GM18867 (cell line): Measurements from ENCODE around the gene PRKACA.

Source experiments
- ATAC-seq: cut with Tn5 transposase; IDR thresholded peaks from one replicate; pipeline ENCODE4 v1.9.1; 2021; ENCODE audit warnings: mild to moderate bottlenecking, moderate library complexity; ENCODE audit not compliant: unreplicated experiment

Gene PRKACA

GRCh38 chr19:14117668-14118164 lies at the start of gene PRKACA:
Gene PRKACA (minus strand): TSS chr19:14117762. CDS start chr19:14117547, 215 bp downstream.
- peak; percentile 87 for ATAC-seq

- ATAC-seq, result no peak
Measured at GRCh38 chr19:14166999-14167575, 49.5 kb upstream of the PRKACA start.

- no peak for ATAC-seq
Measured at GRCh38 chr19:14165990-14166830, 48.6 kb upstream of the PRKACA start.

- ATAC-seq, result no peak
Measured at GRCh38 chr19:14164724-14165493, 47.3 kb upstream of the PRKACA start.

- ATAC-seq, result no peak
Measured at GRCh38 chr19:14164082-14164481, 46.5 kb upstream of the PRKACA start.

- ATAC-seq, result no peak
Measured at GRCh38 chr19:14162871-14163297, 45.3 kb upstream of the PRKACA start.

GRCh38 chr19:14161305-14161704 lies 43.7 kb upstream of the PRKACA start:
- ATAC-seq, result no peak

GRCh38 chr19:14160017-14160703 lies 42.6 kb upstream of the PRKACA start:
- no peak for ATAC-seq

- ATAC-seq, result no peak
Measured at GRCh38 chr19:14159059-14159458, 41.5 kb upstream of the PRKACA start.

- ATAC-seq, result no peak
Measured at GRCh38 chr19:14158276-14159023, 40.9 kb upstream of the PRKACA start.

- ATAC-seq, result no peak
Measured at GRCh38 chr19:14156971-14157717, 39.6 kb upstream of the PRKACA start.

- ATAC-seq, result no peak
Measured at GRCh38 chr19:14156122-14156521, 38.6 kb upstream of the PRKACA start.

- no peak for ATAC-seq
Measured at GRCh38 chr19:14155371-14155770, 37.8 kb upstream of the PRKACA start.

- ATAC-seq, result no peak
Measured at GRCh38 chr19:14152713-14153112, 35.2 kb upstream of the PRKACA start.

- no peak for ATAC-seq
Measured at GRCh38 chr19:14150770-14151661, 33.5 kb upstream of the PRKACA start.

- ATAC-seq, result no peak
Measured at GRCh38 chr19:14150041-14150769, 32.6 kb upstream of the PRKACA start.

GRCh38 chr19:14149509-14149994 lies 32.0 kb upstream of the PRKACA start:
- no peak for ATAC-seq
